Measurements from ENCODE around the gene CEP72.

GRCh38 chr5:634191-634590, 22.1 kb downstream of the CEP72 start:
- TF ChIP-seq POLR2AphosphoS5 (IDR thresholded peaks at IDR 0.05) (no peak), CTCF (IDR thresholded peaks at IDR 0.05) (no peak), EP300 (IDR thresholded peaks at IDR 0.05) (no peak)

Measured in esophagus muscularis mucosa (tissue), 4 donors.